ENCODE data around the gene CPO. TPM values are rescaled to one million over a fixed set of nuclear protein-coding genes. Genes with fewer than 3 reads are reported as not detected.

The CPO gene, protein sequence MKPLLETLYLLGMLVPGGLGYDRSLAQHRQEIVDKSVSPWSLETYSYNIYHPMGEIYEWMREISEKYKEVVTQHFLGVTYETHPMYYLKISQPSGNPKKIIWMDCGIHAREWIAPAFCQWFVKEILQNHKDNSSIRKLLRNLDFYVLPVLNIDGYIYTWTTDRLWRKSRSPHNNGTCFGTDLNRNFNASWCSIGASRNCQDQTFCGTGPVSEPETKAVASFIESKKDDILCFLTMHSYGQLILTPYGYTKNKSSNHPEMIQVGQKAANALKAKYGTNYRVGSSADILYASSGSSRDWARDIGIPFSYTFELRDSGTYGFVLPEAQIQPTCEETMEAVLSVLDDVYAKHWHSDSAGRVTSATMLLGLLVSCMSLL
- 0.11 to 0.16 TPM in 2 of 5 replicates, not detected in the others for total RNA-seq (2022; extraction: Qiagen RNA extraction)

DNA sequence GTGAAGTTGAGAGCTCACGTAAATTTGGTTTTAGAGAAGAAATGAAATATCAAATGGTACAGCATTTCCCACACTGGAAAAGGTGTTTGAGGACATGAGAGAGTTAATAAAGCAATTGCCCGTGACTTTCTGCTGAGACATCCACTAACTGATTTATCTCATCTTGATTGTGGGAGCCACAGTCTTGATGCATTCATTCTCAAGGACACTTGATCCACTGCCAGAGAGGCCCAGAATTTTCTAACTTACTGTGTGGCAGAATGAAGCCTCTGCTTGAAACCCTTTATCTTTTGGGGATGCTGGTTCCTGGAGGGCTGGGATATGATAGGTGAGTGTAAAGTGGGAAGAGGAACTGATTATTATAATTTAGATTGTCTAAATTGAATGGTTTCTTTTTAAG is at the start of gene CPO:
CPO (plus strand) TSS at position 179 of the 400 bp plus-strand sequence; CDS start at position 261, 82 bp downstream.

Other genes starting within 250 kb of the CPO start
- not detected in 5 replicates for gene DYTN, start 221.1 kb upstream of the CPO start, total RNA-seq (2022; extraction: Qiagen RNA extraction)
- 1.3 to 1.9 TPM (median 1.7 TPM) in 5 replicates for gene MDH1B, start 174.2 kb upstream of the CPO start, total RNA-seq (2022; extraction: Qiagen RNA extraction)
- 29.4 to 35.0 TPM (median 33.2 TPM) in 5 replicates for gene FASTKD2, start 173.9 kb upstream of the CPO start, total RNA-seq (2022; extraction: Qiagen RNA extraction)
- gene KLF7, start 226.4 kb downstream of the CPO start, total RNA-seq (2022; extraction: Qiagen RNA extraction), result 20.8 to 37.8 TPM (median 34.0 TPM) in 5 replicates

Measured in A549 treated with dexamethasone at 1 μM for 4 hours (cell line).